Lower lobe of right lung (tissue), 2 donors: ENCODE results near the gene COA1. TPM values are rescaled to one million over a fixed set of nuclear protein-coding genes. Genes with fewer than 3 reads are reported as not detected.

Source experiments
- ATAC-seq, 2 donors: fragments of 200-7000 bp; cut with Tn5 transposase; one replicate each; pipeline ENCODE4 v1.9.1; 2020 to 2022; ENCODE audit warnings: mild to moderate bottlenecking in 2 of 2, moderate library complexity in 2 of 2
- DNase-seq: peaks from one replicate; pipeline ENCODE4 v3.0.0-alpha.2; 2020
- H3K27ac ChIP-seq: fragments of 200-600 bp; one replicate; pipeline ENCODE4 v1.8.0; 2022
- H3K27me3 ChIP-seq: fragments of 200-600 bp; one replicate; pipeline ENCODE4 v1.8.0; 2022; ENCODE audit warnings: low read depth
- H3K36me3 ChIP-seq: fragments of 200-600 bp; one replicate; pipeline ENCODE4 v1.8.0; 2022; ENCODE audit warnings: mild to moderate bottlenecking
- H3K4me1 ChIP-seq: fragments of 200-600 bp; one replicate; pipeline ENCODE4 v1.8.0; 2022
- H3K4me3 ChIP-seq: fragments of 200-600 bp; one replicate; pipeline ENCODE4 v1.8.0; 2022; ENCODE audit warnings: mild to moderate bottlenecking
- H3K9me3 ChIP-seq: fragments of 200-600 bp; one replicate; pipeline ENCODE4 v1.8.0; 2022
- CTCF ChIP-seq: fragments of 200-600 bp; IDR thresholded peaks from one replicate; pipeline ENCODE4 v1.8.0; 2022; ENCODE audit warnings: antibody characterized with exemption, mild to moderate bottlenecking
- intact Hi-C: fragments of 100-400 bp; cut with DNase I; formaldehyde crosslinking; loops from one replicate; pipeline ENCODE4 v1.11.0; 2022
- total RNA-seq: library from RNA; stranded (reverse); fragmentation: NEBNext Ultra II Directional; extraction: Animal tissue kit (Norgen Biotek cat#: 25700); gene quantifications from one replicate; pipeline ENCODE4 v1.2.1, GENCODE V29; 2021
- donor health status: DM: no; HTN: yes; CAD: no; lungs with severe emphysema.

Gene COA1
- total RNA-seq, 1 donor from 2014 or later, result 43.3 TPM

DNA sequence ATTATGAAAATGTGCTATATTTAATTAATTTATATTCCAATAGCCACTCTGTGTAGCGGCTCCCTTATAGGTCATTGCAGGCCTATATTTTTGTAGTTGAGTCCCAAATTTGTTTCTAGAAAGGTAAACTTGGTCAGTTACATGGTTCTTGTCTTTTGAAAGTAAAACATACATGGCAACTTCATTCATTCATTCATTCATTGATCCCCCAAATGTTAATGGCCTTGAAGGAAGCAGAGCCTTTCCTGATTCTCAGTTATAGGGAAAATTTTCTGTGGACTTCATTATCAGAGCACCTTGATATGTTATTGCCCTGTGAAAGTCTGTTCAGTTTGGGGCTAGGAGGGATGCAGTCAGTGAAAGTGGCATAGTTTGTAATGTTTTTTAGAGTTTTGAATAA, 32.1 kb upstream of the COA1 start:
- Histone ChIP-seq H3K27me3 (no peaks in the 10 kb centered on the region), H3K36me3 (no peaks in the 10 kb centered on the region), H3K4me1 (peaks cover 58% of the 10 kb centered on the region), H3K27ac (peak overlapping the region; percentile 28), H3K9me3 (no peaks in the 10 kb centered on the region), H3K4me3 (no peak overlapping the region)
- intact Hi-C loops, result no loop called here
- TF ChIP-seq CTCF, result no peak
- ATAC-seq (no peak), DNase-seq (no peak)

DNA sequence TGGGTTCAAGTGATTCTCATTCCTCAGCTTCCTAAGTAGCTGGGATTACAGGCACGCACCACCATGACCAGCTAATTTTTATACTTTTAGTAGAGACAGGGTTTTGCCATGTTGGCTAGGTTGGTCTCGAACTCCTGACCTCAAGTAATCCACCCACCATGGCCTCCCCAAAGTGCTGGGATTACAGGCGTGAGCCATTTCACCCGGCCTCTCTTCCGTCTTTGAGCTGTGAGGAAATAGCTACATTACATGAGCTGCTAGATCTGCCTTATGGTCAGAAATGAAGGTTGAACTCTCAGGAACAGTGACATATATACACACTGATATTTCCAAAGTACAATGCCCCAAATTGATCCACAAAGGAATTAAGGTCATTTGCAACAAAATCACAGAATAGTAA, 31.5 kb upstream of the COA1 start:
- intact Hi-C loops, result no loop called here
- no peaks in the 10 kb centered on the region for H3K27me3 ChIP-seq
- no peak for TF ChIP-seq CTCF
- no peaks in the 10 kb centered on the region for H3K36me3 ChIP-seq
- ATAC-seq (no peak), DNase-seq (no peak)
- no peak overlapping the region for H3K4me3 ChIP-seq
- H3K4me1 ChIP-seq, result peaks cover 58% of the 10 kb centered on the region
- H3K9me3 ChIP-seq, result no peaks in the 10 kb centered on the region
- H3K27ac ChIP-seq, result no peak overlapping the region

- H3K36me3 ChIP-seq, result no peaks in the 10 kb centered on the region
- peak overlapping the region; percentile 88 for H3K4me3 ChIP-seq
- H3K27me3 ChIP-seq, result no peaks in the 10 kb centered on the region
- no peaks in the 10 kb centered on the region for H3K9me3 ChIP-seq
- peak; percentile 68 for DNase-seq
- intact Hi-C loops, result no loop called here
- ATAC-seq, result peak; percentile 79 to 85
- H3K27ac ChIP-seq, result peak overlapping the region; percentile 88
- peaks cover 50% of the 10 kb centered on the region for H3K4me1 ChIP-seq
- no peak for TF ChIP-seq CTCF
Observed at GRCh38 chr7:43758822-43759683, 29.7 kb upstream of the COA1 start.

DNA sequence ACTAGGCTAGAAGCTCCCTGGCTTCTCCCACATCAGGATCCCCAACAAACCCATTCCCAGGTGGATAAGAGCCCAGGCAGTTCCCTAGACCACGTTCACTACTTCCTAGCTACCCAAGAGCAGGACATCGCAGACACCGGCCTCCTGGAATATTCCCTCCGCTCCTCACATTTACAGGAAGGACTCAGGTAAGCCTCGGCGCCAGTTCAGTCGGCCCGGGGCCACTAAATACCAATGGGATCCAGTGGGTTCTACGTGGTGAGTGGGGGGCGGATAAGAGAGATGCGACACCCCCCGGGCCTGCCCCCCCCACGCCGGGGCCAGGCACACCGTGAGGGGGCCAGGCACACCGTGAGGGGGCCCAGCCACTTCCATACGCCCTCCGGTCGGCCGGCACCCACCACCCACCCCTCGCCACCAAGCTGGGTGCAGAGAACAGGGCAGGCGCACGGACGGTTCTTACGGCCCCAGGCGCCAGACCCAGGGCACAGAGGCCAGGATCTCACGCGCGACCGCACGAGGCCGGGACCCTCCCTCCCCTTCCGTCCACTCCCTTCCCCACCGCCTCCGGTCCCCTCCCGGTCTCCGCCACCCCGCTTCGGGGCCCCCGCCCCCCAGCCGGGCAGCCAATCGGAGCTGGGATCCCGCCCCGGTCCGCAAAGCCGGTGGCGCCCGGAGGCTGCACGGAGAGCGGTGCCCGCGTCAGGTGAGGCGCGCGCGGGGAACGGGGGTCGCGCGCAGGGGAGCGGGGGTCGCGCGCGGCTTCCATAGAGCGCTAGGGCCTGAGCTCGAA, 28.9 kb upstream of the COA1 start, which contains the start of gene BLVRA:
Gene BLVRA, plus strand, starts transcription at position 652 of the 793 bp plus-strand sequence. CDS start 12,479 bp downstream, outside the sequence.
- peaks cover 42% of the 10 kb centered on the region for H3K4me1 ChIP-seq
- intact Hi-C loops, result no loop called here
- peak; percentile 93 to 94 for ATAC-seq

More for the DNA sequence above, 28.9 kb upstream of the COA1 start, which contains the start of gene BLVRA:
- H3K36me3 ChIP-seq, result no peaks in the 10 kb centered on the region
- no peaks in the 10 kb centered on the region for H3K9me3 ChIP-seq
- no peaks in the 10 kb centered on the region for H3K27me3 ChIP-seq
- DNase-seq, result peak; percentile 84
- H3K27ac ChIP-seq, result peak within 1 kb of the TSS; percentile 88
- peak within 1 kb of the TSS; percentile 88 for H3K4me3 ChIP-seq
- no peak for TF ChIP-seq CTCF
